Endothelial cell of umbilical vein (primary cell): ENCODE data around the gene BTN1A1. TPM values are rescaled to one million over a fixed set of nuclear protein-coding genes. Genes with fewer than 3 reads are reported as not detected.

Source experiments
- BruUV-seq: library from RNA; stranded (reverse); fragments of 400-500 nt; replicated peaks from 2 replicates; lab custom pipeline; 2021; lab: Mats Ljungman, UMichigan
- CTCF ChIA-PET: fragments of 300-600, 350-600 bp; sonication (Branson Sonifier 250); formaldehyde crosslinking; loops from one replicate; lab custom pipeline; 2021; ENCODE audit warnings: antibody characterized with exemption, inconsistent platforms; lab: Charles Lee
- POLR2A ChIA-PET: fragments of 300-600, 350-600 bp; sonication (Branson Sonifier 250); formaldehyde crosslinking; loops from one replicate; lab custom pipeline; 2021; ENCODE audit warnings: antibody characterized with exemption, inconsistent platforms; lab: Charles Lee
- DNase-seq: peaks from one replicate; pipeline ENCODE4 v3.0.0-alpha.2; 2011; ENCODE audit warnings: low read depth, low spot score
- FAIRE-seq: peaks from 2 replicates; lab custom pipeline; 2011; peaks lifted over from hg19 to GRCh38; lab: Jason Lieb, UNC
- H2AFZ ChIP-seq: 2 replicates; pipeline ENCODE4 v1.6.0; 2012; ENCODE audit warnings: low read depth, low read length, control low read depth, inconsistent platforms
- H3K27ac ChIP-seq: 2 replicates; pipeline ENCODE4 v1.5.1; 2011; ENCODE audit warnings: low read depth, mild to moderate bottlenecking, control low read depth, low read length, moderate library complexity; ENCODE audit not compliant: insufficient read depth
- H3K27me3 ChIP-seq, 2 experiments: 2 replicates each; pipeline versions ENCODE4 v1.6.0 to v1.6.1; 2011; ENCODE audit warnings: low read length in 2 of 2, mixed read lengths in 1 of 2; ENCODE audit not compliant: control insufficient read depth in 2 of 2, insufficient read depth in 2 of 2
- H3K36me3 ChIP-seq, 2 experiments: 2 replicates in 1 of 2; 3 replicates in 1 of 2; pipeline ENCODE4 v1.5.1; 2011; ENCODE audit warnings: low read length in 2 of 2, mild to moderate bottlenecking in 1 of 2, moderate library complexity in 1 of 2; ENCODE audit not compliant: control insufficient read depth in 2 of 2, insufficient read depth in 2 of 2; ENCODE audit errors: extremely low read depth in 1 of 2
- H3K4me1 ChIP-seq: 3 replicates; pipeline ENCODE4 v1.5.1; 2011; ENCODE audit warnings: mild to moderate bottlenecking, low read length; ENCODE audit not compliant: control insufficient read depth, insufficient read depth; ENCODE audit errors: extremely low read depth
- H3K4me2 ChIP-seq: 2 replicates; pipeline ENCODE4 v1.6.1; 2011; ENCODE audit warnings: low read length, control low read depth, mixed read lengths; ENCODE audit not compliant: insufficient read depth
- H3K4me3 ChIP-seq, 3 experiments: fragments of 200-600 bp in 1 of 3; sonication (generic), shearing (Covaris generic) in 1 of 3; replicated peaks in 1 of 3; 2 replicates each; pipeline ENCODE4 v1.5.1; 2011 to 2016; ENCODE audit warnings: control low read depth in 3 of 3, low read length in 3 of 3, mild to moderate bottlenecking in 2 of 3, inconsistent platforms in 1 of 3, low read depth in 1 of 3, moderate library complexity in 1 of 3; ENCODE audit not compliant: insufficient read depth in 1 of 3
- H3K79me2 ChIP-seq: 2 replicates; pipeline ENCODE4 v1.6.0; 2012; ENCODE audit warnings: low read length, inconsistent platforms; ENCODE audit not compliant: control insufficient read depth, insufficient read depth
- H3K9ac ChIP-seq: replicated peaks from 2 replicates; pipeline ENCODE3; 2011; ENCODE audit warnings: low read length, control low read depth; ENCODE audit not compliant: insufficient read depth; ENCODE audit errors: extremely low read depth
- H3K9me1 ChIP-seq: replicated peaks from 3 replicates; pipeline ENCODE4 v1.6.0; 2011; ENCODE audit warnings: mild to moderate bottlenecking, low read length; ENCODE audit not compliant: control insufficient read depth, insufficient read depth; ENCODE audit errors: extremely low read depth
- H3K9me3 ChIP-seq: replicated peaks from 2 replicates; pipeline ENCODE4 v1.5.1; 2012; ENCODE audit warnings: low read length, inconsistent platforms; ENCODE audit not compliant: control insufficient read depth, insufficient read depth
- H4K20me1 ChIP-seq: replicated peaks from 2 replicates; pipeline ENCODE3; 2011; ENCODE audit warnings: mild to moderate bottlenecking, low read length; ENCODE audit not compliant: control insufficient read depth, insufficient read depth; ENCODE audit errors: extremely low read depth
- EZH2 ChIP-seq: IDR thresholded peaks from 2 replicates; pipeline ENCODE4 v1.6.1; 2012; ENCODE audit warnings: borderline replicate concordance, low read depth, mild to moderate bottlenecking, moderate library complexity, low read length, inconsistent platforms; ENCODE audit not compliant: severe bottlenecking
- GATA2 ChIP-seq: IDR thresholded peaks from 2 replicates; pipeline ENCODE4 v1.7.0; 2011; ENCODE audit warnings: low read depth, mild to moderate bottlenecking, moderate library complexity, mixed read lengths, low read length; ENCODE audit not compliant: insufficient read length, insufficient read depth
- JUN ChIP-seq: IDR thresholded peaks from 2 replicates; pipeline ENCODE4 v1.6.1; 2011; ENCODE audit warnings: borderline replicate concordance, low read depth; ENCODE audit not compliant: insufficient read length, insufficient read depth
- POLR2AphosphoS5 ChIP-seq: IDR thresholded peaks from 2 replicates; pipeline ENCODE4 v1.6.1; 2012; ENCODE audit warnings: low read depth, mild to moderate bottlenecking, control low read depth, low read length, moderate library complexity; ENCODE audit not compliant: insufficient read depth
- dilution Hi-C: fragments of 300-500 bp; cut with MboI; formaldehyde crosslinking; loops from one replicate; pipeline ENCODE4 v1.15.0; 2019; ENCODE audit warnings: low sequenced_read_pairs; ENCODE audit not compliant: extremely low pct_ligation_motif_present
- intact Hi-C: fragments of 100-400 bp; cut with micrococcal nuclease; formaldehyde crosslinking; loops from one replicate; pipeline ENCODE4 v1.10.0; 2022
- polyA plus RNA-seq, 4 experiments: library from polyadenylated mRNA; depleted of rRNA in 3 of 4; stranded (reverse) in 3 of 4; unstranded in 1 of 4; fragments of >200 nt; gene quantifications; 2 replicates each; pipeline versions ENCODE4 v1.2.1 to v1.2.3, GENCODE V29; 2011 to 2012; ENCODE audit warnings: missing spikeins in 1 of 4
- total RNA-seq: library from RNA; stranded (reverse); gene quantifications from 2 replicates; pipeline ENCODE4 v1.2.3, GENCODE V29; 2021
- TF ChIP-seq, protein P1 (sequence below), 2 donors: IDR thresholded peaks; 1 replicate in 1 of 2; 2 replicates in 1 of 2; pipeline ENCODE4 v1.5.1; 2011; ENCODE audit warnings: low read length in 2 of 2, mild to moderate bottlenecking in 2 of 2, moderate library complexity in 2 of 2, control low read depth in 1 of 2, inconsistent platforms in 1 of 2, low read depth in 1 of 2; ENCODE audit not compliant: insufficient read depth in 1 of 2; ENCODE audit errors: extremely low read depth in 1 of 2
- TF ChIP-seq, protein P2 (sequence below): IDR thresholded peaks from 2 replicates; pipeline ENCODE4 v1.6.1; 2011; ENCODE audit not compliant: insufficient read depth, insufficient read length

Gene BTN1A1
- total and polyA plus RNA-seq, 2 donors (not counting 3 experiments of a cell fraction or from before 2014, with no cell fraction given) = not detected

GRCh38 chr6:26541579-26541978 is 41.5 kb downstream of the BTN1A1 start:
- Histone ChIP-seq H4K20me1 (no peaks in the 10 kb centered on the region), H3K27me3 (no peaks in the 10 kb centered on the region), H3K36me3 (peaks cover 0 to 2% of the 10 kb centered on the region in 2 experiments), H3K4me2 (no peak overlapping the region), H3K4me1 (peaks cover 12% of the 10 kb centered on the region), H3K79me2 (peaks cover 21% of the 10 kb centered on the region), H3K4me3 (no peak overlapping the region), H3K9me1 (no peaks in the 10 kb centered on the region), H3K27ac (no peak overlapping the region), H3K9ac (no peak overlapping the region), H3K9me3 (no peaks in the 10 kb centered on the region), H2AFZ (no peak overlapping the region)
- ChIA-PET CTCF (interaction anchor here (0.8 to 2.6 kb wide), 5 partner anchors 9 to 200 kb away, joined by 3 to 11 read pairs (median 4); no protein-coding TSS in a partner anchor), POLR2A (no interaction called here)
- no TSS peak for BruUV-seq
- intact Hi-C loops = no loop called here
- dilution Hi-C loops = loop anchor here (25.0 kb wide), 1 partner anchor 204 kb away; no protein-coding TSS in a partner anchor
- FAIRE-seq (no peak), DNase-seq (no peak)
- TF ChIP-seq, protein P1, sequence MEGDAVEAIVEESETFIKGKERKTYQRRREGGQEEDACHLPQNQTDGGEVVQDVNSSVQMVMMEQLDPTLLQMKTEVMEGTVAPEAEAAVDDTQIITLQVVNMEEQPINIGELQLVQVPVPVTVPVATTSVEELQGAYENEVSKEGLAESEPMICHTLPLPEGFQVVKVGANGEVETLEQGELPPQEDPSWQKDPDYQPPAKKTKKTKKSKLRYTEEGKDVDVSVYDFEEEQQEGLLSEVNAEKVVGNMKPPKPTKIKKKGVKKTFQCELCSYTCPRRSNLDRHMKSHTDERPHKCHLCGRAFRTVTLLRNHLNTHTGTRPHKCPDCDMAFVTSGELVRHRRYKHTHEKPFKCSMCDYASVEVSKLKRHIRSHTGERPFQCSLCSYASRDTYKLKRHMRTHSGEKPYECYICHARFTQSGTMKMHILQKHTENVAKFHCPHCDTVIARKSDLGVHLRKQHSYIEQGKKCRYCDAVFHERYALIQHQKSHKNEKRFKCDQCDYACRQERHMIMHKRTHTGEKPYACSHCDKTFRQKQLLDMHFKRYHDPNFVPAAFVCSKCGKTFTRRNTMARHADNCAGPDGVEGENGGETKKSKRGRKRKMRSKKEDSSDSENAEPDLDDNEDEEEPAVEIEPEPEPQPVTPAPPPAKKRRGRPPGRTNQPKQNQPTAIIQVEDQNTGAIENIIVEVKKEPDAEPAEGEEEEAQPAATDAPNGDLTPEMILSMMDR (IDR thresholded peaks at IDR 0.05; ENCODE audit: extremely low read depth in 1 of 2, insufficient read depth in 1 of 2, low read depth in 1 of 2, low read length in 2 of 2) = no peak
- TF ChIP-seq EZH2 (no peak), POLR2AphosphoS5 (no peak), GATA2 (no peak), JUN (no peak)
- TF ChIP-seq, protein P2, sequence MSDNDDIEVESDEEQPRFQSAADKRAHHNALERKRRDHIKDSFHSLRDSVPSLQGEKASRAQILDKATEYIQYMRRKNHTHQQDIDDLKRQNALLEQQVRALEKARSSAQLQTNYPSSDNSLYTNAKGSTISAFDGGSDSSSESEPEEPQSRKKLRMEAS = no peak
